Measurements from ENCODE around the gene DUSP3. TPM values are rescaled to one million over a fixed set of nuclear protein-coding genes. Genes with fewer than 3 reads are reported as not detected.

Gene DUSP3
- total RNA-seq, 2 experiments from 2014 or later: 9.0 to 9.8 TPM

DNA sequence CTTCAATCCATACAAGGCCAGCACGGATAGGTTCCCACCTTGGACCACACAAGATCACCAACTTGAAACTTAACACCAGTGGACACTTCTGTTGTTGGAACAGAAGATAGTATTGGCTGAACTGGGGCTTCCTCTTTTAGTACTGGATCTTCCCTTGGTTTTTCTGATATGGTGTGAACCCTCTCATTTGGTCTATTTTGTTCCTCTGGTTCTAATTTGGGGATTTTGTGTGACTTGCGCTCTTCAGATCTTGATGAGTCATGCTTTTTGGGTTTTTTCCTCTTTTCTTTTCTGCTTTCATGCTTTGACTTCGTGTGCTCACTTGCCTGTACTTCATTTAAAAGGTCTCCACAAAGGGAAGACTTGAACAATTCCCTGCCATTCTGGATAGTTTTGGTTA, 59.2 kb downstream of the DUSP3 start:
- intact Hi-C loops (cut with micrococcal nuclease; ENCODE audit: unreplicated experiment): no loop called here
- Histone ChIP-seq H3K9me2 (ENCODE audit: insufficient read depth, low read length) (no peaks in the 10 kb centered on the region), H3K9me3 (ENCODE audit: low read length) (no peaks in the 10 kb centered on the region), H3K79me2 (ENCODE audit: insufficient read depth, low read depth, low read length) (no peaks in the 10 kb centered on the region), H4K20me1 (ENCODE audit: insufficient read depth, low read length) (no peaks in the 10 kb centered on the region), H3K27ac (ENCODE audit: low read depth, low read length, poor library complexity, severe bottlenecking) (no peak overlapping the region), H3K4me1 (ENCODE audit: insufficient read depth, low read length, poor library complexity, severe bottlenecking) (no peaks in the 10 kb centered on the region), H3K4me3 (ENCODE audit: low read depth, low read length, poor library complexity, severe bottlenecking) (no peak overlapping the region), H3K4me2 (ENCODE audit: low read length) (no peak overlapping the region), H2AFZ (ENCODE audit: low read length) (no peak overlapping the region; the same call in 1 of the 2 replicates), H3K36me3 (ENCODE audit: insufficient read depth, low read length) (no peaks in the 10 kb centered on the region)
- POLR2A ChIA-PET: no interaction called here
- CTCF ChIA-PET (ENCODE audit: unreplicated experiment): no interaction called here
- BruUV-seq (replicated peaks): no TSS peak
- DNase-seq (ENCODE audit: low spot score): no peak
- TF ChIP-seq EZH2phosphoT487 (IDR thresholded peaks at IDR 0.05; ENCODE audit: borderline replicate concordance, low read depth, low read length) (no peak), CTCF (conservative IDR thresholded peaks at IDR 0.05; ENCODE audit: low read length) (no peak)

DNA sequence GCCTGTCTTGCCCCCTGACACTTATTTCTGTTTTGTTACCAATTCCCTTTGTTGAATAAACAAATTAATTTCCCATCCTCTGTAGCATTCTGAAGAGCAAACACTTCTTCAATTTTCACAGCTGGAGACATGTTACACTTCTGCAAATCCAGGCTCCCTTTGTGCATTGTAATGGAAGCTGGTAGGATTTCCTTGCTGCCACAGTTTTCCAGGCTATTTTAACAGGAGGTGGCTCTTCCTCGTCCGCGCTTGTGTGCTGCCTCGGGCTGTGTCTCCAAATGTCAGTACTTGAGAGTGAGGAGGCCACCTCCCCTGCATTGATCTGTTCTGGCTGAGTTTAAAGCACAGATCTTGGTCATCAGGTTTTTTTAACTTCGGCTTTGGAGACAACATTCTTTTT, 60.2 kb downstream of the DUSP3 start:
- no peak overlapping the region for H3K27ac ChIP-seq (ENCODE audit: low read depth, low read length, poor library complexity, severe bottlenecking)
- no peak overlapping the region for H3K4me3 ChIP-seq (ENCODE audit: low read depth, low read length, poor library complexity, severe bottlenecking)
- H3K4me2 ChIP-seq (ENCODE audit: low read length): no peak overlapping the region
- ChIA-PET CTCF (ENCODE audit: unreplicated experiment) (no interaction called here), POLR2A (no interaction called here)
- no peaks in the 10 kb centered on the region for H3K9me2 ChIP-seq (ENCODE audit: insufficient read depth, low read length)
- TF ChIP-seq CTCF (conservative IDR thresholded peaks at IDR 0.05; ENCODE audit: low read length) (no peak), EZH2phosphoT487 (IDR thresholded peaks at IDR 0.05; ENCODE audit: borderline replicate concordance, low read depth, low read length) (no peak)
- DNase-seq (ENCODE audit: low spot score): no peak
- H3K9me3 ChIP-seq (ENCODE audit: low read length): no peaks in the 10 kb centered on the region
- no peaks in the 10 kb centered on the region for H3K79me2 ChIP-seq (ENCODE audit: insufficient read depth, low read depth, low read length)
- no peaks in the 10 kb centered on the region for H3K4me1 ChIP-seq (ENCODE audit: insufficient read depth, low read length, poor library complexity, severe bottlenecking)
- H2AFZ ChIP-seq (ENCODE audit: low read length): no peak overlapping the region
- BruUV-seq (replicated peaks): no TSS peak
- intact Hi-C loops (cut with micrococcal nuclease; ENCODE audit: unreplicated experiment): no loop called here
- H3K36me3 ChIP-seq (ENCODE audit: insufficient read depth, low read length): no peaks in the 10 kb centered on the region
- no peaks in the 10 kb centered on the region for H4K20me1 ChIP-seq (ENCODE audit: insufficient read depth, low read length)

GRCh38 chr17:43717913-43718312, 60.9 kb downstream of the DUSP3 start:
- no peaks in the 10 kb centered on the region for H3K9me2 ChIP-seq (ENCODE audit: insufficient read depth, low read length)
- H3K27ac ChIP-seq (ENCODE audit: low read depth, low read length, poor library complexity, severe bottlenecking): no peak overlapping the region
- no peaks in the 10 kb centered on the region for H4K20me1 ChIP-seq (ENCODE audit: insufficient read depth, low read length)
- no peak for DNase-seq (ENCODE audit: low spot score)
- ChIA-PET POLR2A (interaction anchor here (0.6 kb wide), 1 partner anchor 892 kb away, joined by 3 read pairs; no protein-coding TSS in a partner anchor), CTCF (ENCODE audit: unreplicated experiment) (no interaction called here)
- H3K4me2 ChIP-seq (ENCODE audit: low read length): no peak overlapping the region
- no peaks in the 10 kb centered on the region for H3K36me3 ChIP-seq (ENCODE audit: insufficient read depth, low read length)
- no peak overlapping the region for H2AFZ ChIP-seq (ENCODE audit: low read length)
- intact Hi-C loops (cut with micrococcal nuclease; ENCODE audit: unreplicated experiment): no loop called here
- H3K4me1 ChIP-seq (ENCODE audit: insufficient read depth, low read length, poor library complexity, severe bottlenecking): no peaks in the 10 kb centered on the region
- no peaks in the 10 kb centered on the region for H3K9me3 ChIP-seq (ENCODE audit: low read length)
- no peaks in the 10 kb centered on the region for H3K79me2 ChIP-seq (ENCODE audit: insufficient read depth, low read depth, low read length)
- no peak overlapping the region for H3K4me3 ChIP-seq (ENCODE audit: low read depth, low read length, poor library complexity, severe bottlenecking)
- no TSS peak for BruUV-seq (replicated peaks)
- TF ChIP-seq CTCF (conservative IDR thresholded peaks at IDR 0.05; ENCODE audit: low read length): no peak
- TF ChIP-seq EZH2phosphoT487 (IDR thresholded peaks at IDR 0.05; ENCODE audit: borderline replicate concordance, low read depth, low read length): no peak

Other genes with a start within 250 kb of the DUSP3 start
- not detected in 2 replicates for gene ETV4, start 232.6 kb downstream of the DUSP3 start, total RNA-seq (2014; rRNA removed; shearing (Covaris generic))
- not detected in 2 replicates for gene ETV4, start 232.6 kb downstream of the DUSP3 start, total RNA-seq (2022)
- gene MEOX1, start 117.1 kb downstream of the DUSP3 start, total RNA-seq (2014; rRNA removed; shearing (Covaris generic)): not detected in 2 replicates
- gene MEOX1, start 117.1 kb downstream of the DUSP3 start, total RNA-seq (2022): not detected in 2 replicates
- gene SOST, start 20.2 kb downstream of the DUSP3 start, total RNA-seq (2014; rRNA removed; shearing (Covaris generic)): not detected in 2 replicates
- not detected in 2 replicates for gene SOST, start 20.2 kb downstream of the DUSP3 start, total RNA-seq (2022)
- not detected in 2 replicates for gene CFAP97D1, start 1.5 kb upstream of the DUSP3 start, total RNA-seq (2014; rRNA removed; shearing (Covaris generic))
- not detected in 2 replicates for gene CFAP97D1, start 1.5 kb upstream of the DUSP3 start, total RNA-seq (2022)
- gene MPP3, start 54.2 kb upstream of the DUSP3 start, total RNA-seq (2014; rRNA removed; shearing (Covaris generic)): not detected in 2 replicates
- not detected in 2 replicates for gene MPP3, start 54.2 kb upstream of the DUSP3 start, total RNA-seq (2022)
- gene CD300LG, start 68.2 kb upstream of the DUSP3 start, total RNA-seq (2014; rRNA removed; shearing (Covaris generic)): not detected in 2 replicates
- not detected in 2 replicates for gene CD300LG, start 68.2 kb upstream of the DUSP3 start, total RNA-seq (2022)
- 0.16 and 0.39 TPM in 2 replicates for gene MPP2, start 128.6 kb upstream of the DUSP3 start, total RNA-seq (2014; rRNA removed; shearing (Covaris generic))
- gene MPP2, start 128.6 kb upstream of the DUSP3 start, total RNA-seq (2022): 0.63 and 0.67 TPM in 2 replicates
- gene PPY, start 163.5 kb upstream of the DUSP3 start, total RNA-seq (2014; rRNA removed; shearing (Covaris generic)): not detected in 2 replicates
- not detected in 2 replicates for gene PPY, start 163.5 kb upstream of the DUSP3 start, total RNA-seq (2022)
- not detected in 2 replicates for gene PYY, start 175.0 kb upstream of the DUSP3 start, total RNA-seq (2014; rRNA removed; shearing (Covaris generic))
- gene PYY, start 175.0 kb upstream of the DUSP3 start, total RNA-seq (2022): not detected in 2 replicates
- 0.32 and 0.54 TPM in 2 replicates for gene NAGS, start 225.6 kb upstream of the DUSP3 start, total RNA-seq (2014; rRNA removed; shearing (Covaris generic))
- gene NAGS, start 225.6 kb upstream of the DUSP3 start, total RNA-seq (2022): 0.61 and 1.5 TPM in 2 replicates
- 27.2 and 41.9 TPM in 2 replicates for gene TMEM101, start 236.0 kb upstream of the DUSP3 start, total RNA-seq (2014; rRNA removed; shearing (Covaris generic))
- 22.5 and 26.5 TPM in 2 replicates for gene TMEM101, start 236.0 kb upstream of the DUSP3 start, total RNA-seq (2022)